KMS-11 (cell line): ENCODE measurements around the gene ISOC1.

Source experiments
- H2AFZ ChIP-seq: fragments of 200-600 bp; sonication (generic); 2 replicates; pipeline ENCODE4 v1.6.1; 2016; ENCODE audit warnings: antibody characterized with exemption, mixed run types, low read depth
- H3K27ac ChIP-seq: fragments of 200-600 bp; sonication (generic); 2 replicates; pipeline ENCODE4 v1.6.1; 2016; ENCODE audit warnings: mild to moderate bottlenecking, mixed run types
- H3K27me3 ChIP-seq: fragments of 200-600 bp; sonication (generic); 2 replicates; pipeline ENCODE4 v1.6.1; 2017; ENCODE audit warnings: mild to moderate bottlenecking, low read depth, mixed run types, moderate library complexity; ENCODE audit not compliant: insufficient read depth
- H3K36me3 ChIP-seq: fragments of 200-600 bp; sonication (generic); 2 replicates; pipeline ENCODE4 v1.6.1; 2017; ENCODE audit warnings: mild to moderate bottlenecking, mixed run types; ENCODE audit not compliant: insufficient read depth
- H3K4me1 ChIP-seq: fragments of 200-600 bp; sonication (generic); 2 replicates; pipeline ENCODE4 v1.6.1; 2016; ENCODE audit warnings: mild to moderate bottlenecking, low read depth, mixed run types; ENCODE audit not compliant: poor library complexity, severe bottlenecking
- H3K4me2 ChIP-seq: fragments of 200-600 bp; sonication (generic); 2 replicates; pipeline ENCODE4 v1.7.0; 2016; ENCODE audit warnings: mild to moderate bottlenecking, mixed run types
- H3K4me3 ChIP-seq: fragments of 200-600 bp; sonication (generic); IDR thresholded peaks from 2 replicates; pipeline ENCODE4 v1.6.1; 2017; ENCODE audit warnings: low read depth, low read length, mixed read lengths; ENCODE audit not compliant: insufficient read depth
- H3K79me2 ChIP-seq: fragments of 200-600 bp; sonication (generic); 2 replicates; pipeline ENCODE4 v1.6.1; 2016; ENCODE audit warnings: low read depth, mixed run types; ENCODE audit not compliant: insufficient read depth
- H3K9ac ChIP-seq: fragments of 200-600 bp; sonication (generic); 2 replicates; pipeline ENCODE4 v1.6.1; 2016; ENCODE audit warnings: mild to moderate bottlenecking, mixed run types
- H4K20me1 ChIP-seq: fragments of 200-600 bp; sonication (generic); 2 replicates; pipeline ENCODE4 v1.6.1; 2016; ENCODE audit warnings: mild to moderate bottlenecking, mixed run types; ENCODE audit not compliant: insufficient read depth
- CTCF ChIP-seq: fragments of 200-600 bp; sonication (generic); conservative IDR thresholded peaks from 2 replicates; pipeline ENCODE4 v1.6.1; 2017; ENCODE audit warnings: low read depth, mild to moderate bottlenecking, antibody characterized with exemption, low read length, moderate library complexity, mixed read lengths

Gene ISOC1

GRCh38 chr5:129073111-129073510 is 21.4 kb upstream of the ISOC1 start:
- no peaks in the 10 kb centered on the region for H3K4me1 ChIP-seq
- H4K20me1 ChIP-seq: no peaks in the 10 kb centered on the region
- no peak overlapping the region for H2AFZ ChIP-seq
- H3K4me3 ChIP-seq: no peak overlapping the region
- no peaks in the 10 kb centered on the region for H3K36me3 ChIP-seq
- no peaks in the 10 kb centered on the region for H3K27me3 ChIP-seq
- H3K4me2 ChIP-seq: no peak overlapping the region
- H3K27ac ChIP-seq: no peak overlapping the region
- no peak for TF ChIP-seq CTCF
- no peak overlapping the region for H3K9ac ChIP-seq
- no peaks in the 10 kb centered on the region for H3K79me2 ChIP-seq

GRCh38 chr5:129074903-129075302 is 19.6 kb upstream of the ISOC1 start:
- Histone ChIP-seq H3K27me3 (no peaks in the 10 kb centered on the region), H2AFZ (no peak overlapping the region), H4K20me1 (no peaks in the 10 kb centered on the region), H3K36me3 (no peaks in the 10 kb centered on the region), H3K4me3 (no peak overlapping the region), H3K4me1 (no peaks in the 10 kb centered on the region), H3K79me2 (no peaks in the 10 kb centered on the region), H3K4me2 (no peak overlapping the region), H3K27ac (no peak overlapping the region), H3K9ac (no peak overlapping the region)
- TF ChIP-seq CTCF: no peak

GRCh38 chr5:129077433-129078075 is 17.0 kb upstream of the ISOC1 start:
- no peak for TF ChIP-seq CTCF
- no peak overlapping the region for H3K27ac ChIP-seq
- H2AFZ ChIP-seq: no peak overlapping the region
- no peaks in the 10 kb centered on the region for H4K20me1 ChIP-seq
- H3K79me2 ChIP-seq: no peaks in the 10 kb centered on the region
- H3K4me1 ChIP-seq: no peaks in the 10 kb centered on the region
- no peak overlapping the region for H3K4me2 ChIP-seq
- H3K9ac ChIP-seq: no peak overlapping the region
- no peaks in the 10 kb centered on the region for H3K36me3 ChIP-seq
- no peak overlapping the region for H3K4me3 ChIP-seq
- H3K27me3 ChIP-seq: no peaks in the 10 kb centered on the region

GRCh38 chr5:129078247-129078646 is 16.3 kb upstream of the ISOC1 start:
- no peaks in the 10 kb centered on the region for H3K36me3 ChIP-seq
- no peaks in the 10 kb centered on the region for H3K4me1 ChIP-seq
- no peak for TF ChIP-seq CTCF
- no peak overlapping the region for H3K4me2 ChIP-seq
- no peak overlapping the region for H3K9ac ChIP-seq
- H3K4me3 ChIP-seq: no peak overlapping the region
- H3K79me2 ChIP-seq: no peaks in the 10 kb centered on the region
- H3K27me3 ChIP-seq: no peaks in the 10 kb centered on the region
- no peak overlapping the region for H2AFZ ChIP-seq
- no peak overlapping the region for H3K27ac ChIP-seq
- H4K20me1 ChIP-seq: no peaks in the 10 kb centered on the region
